SK-N-SH treated with all-trans-retinoic acid at 6 μM for 48 hours (cell line): ENCODE data around the gene ROBO1.

Experiments
- ATAC-seq: fragments of 200-7000 bp; cut with Tn5 transposase; 3 replicates; pipeline ENCODE4 v1.9.1; 2020; ENCODE audit warnings: mild to moderate bottlenecking, moderate library complexity
- ARNTL ChIP-seq: fragments of 450-650 bp; formaldehyde crosslinking; IDR thresholded peaks from 2 replicates; pipeline ENCODE4 v1.5.0; 2020; ENCODE audit warnings: low read depth, mild to moderate bottlenecking, moderate library complexity, borderline replicate concordance
- BACH2 ChIP-seq: fragments of 250-450 bp; sonication (Bioruptor Pico); IDR thresholded peaks from 2 replicates; pipeline ENCODE4 v1.9.0; 2021; ENCODE audit warnings: mild to moderate bottlenecking, borderline replicate concordance
- CREB5 ChIP-seq: fragments of 250-450 bp; sonication (Bioruptor Pico); IDR thresholded peaks from 2 replicates; pipeline ENCODE4 v1.5.1; 2020; ENCODE audit warnings: low read depth, mild to moderate bottlenecking, moderate library complexity
- CSRNP3 ChIP-seq: fragments of 250-450 bp; sonication (Bioruptor Pico); IDR thresholded peaks from 2 replicates; pipeline ENCODE4 v1.5.1; 2021; ENCODE audit warnings: mild to moderate bottlenecking, moderate library complexity
- ESRRG ChIP-seq: fragments of 250-450 bp; sonication (Bioruptor Pico); IDR thresholded peaks from 2 replicates; pipeline ENCODE4 v1.6.1; 2021; ENCODE audit warnings: mild to moderate bottlenecking
- GLIS3 ChIP-seq: fragments of 250-450 bp; sonication (Bioruptor Pico); IDR thresholded peaks from 2 replicates; pipeline ENCODE4 v1.5.0; 2020; ENCODE audit warnings: mild to moderate bottlenecking, moderate library complexity
- ISL1 ChIP-seq: fragments of 250-450 bp; sonication (Bioruptor Pico); IDR thresholded peaks from 2 replicates; pipeline ENCODE4 v2.1.2; 2022; ENCODE audit warnings: mild to moderate bottlenecking, moderate library complexity
- OSR1 ChIP-seq: fragments of 250-450 bp; sonication (Bioruptor Pico); IDR thresholded peaks from 2 replicates; pipeline ENCODE4 v1.8.0; 2022; ENCODE audit warnings: moderate library complexity, mild to moderate bottlenecking, inconsistent platforms
- POU6F1 ChIP-seq: fragments of 250-450 bp; sonication (Bioruptor Pico); IDR thresholded peaks from 2 replicates; pipeline ENCODE4 v1.8.0; 2021; ENCODE audit warnings: low read depth, mild to moderate bottlenecking, moderate library complexity, borderline replicate concordance
- PPARA ChIP-seq: fragments of 250-450 bp; sonication (Bioruptor Pico); IDR thresholded peaks from 2 replicates; pipeline ENCODE4 v1.5.0; 2020; ENCODE audit warnings: mild to moderate bottlenecking, borderline replicate concordance
- RARB ChIP-seq: fragments of 250-450 bp; sonication (Bioruptor Pico); IDR thresholded peaks from 2 replicates; pipeline ENCODE4 v1.8.0; 2021; ENCODE audit warnings: mild to moderate bottlenecking, moderate library complexity
- SNAI2 ChIP-seq: fragments of 250-450 bp; sonication (Bioruptor Pico); IDR thresholded peaks from 2 replicates; pipeline ENCODE4 v1.5.0; 2020; ENCODE audit warnings: mild to moderate bottlenecking, moderate library complexity
- TCF4 ChIP-seq: fragments of 250-450 bp; sonication (Bioruptor Pico); IDR thresholded peaks from 2 replicates; pipeline ENCODE4 v1.8.0; 2021; ENCODE audit warnings: mild to moderate bottlenecking, moderate library complexity, borderline replicate concordance
- TOX ChIP-seq: fragments of 250-450 bp; sonication (Bioruptor Pico); IDR thresholded peaks from 2 replicates; pipeline ENCODE4 v1.8.0; 2021; ENCODE audit warnings: mild to moderate bottlenecking, moderate library complexity, borderline replicate concordance
- TSHZ2 ChIP-seq: fragments of 250-450 bp; sonication (Bioruptor Pico); IDR thresholded peaks from 2 replicates; pipeline ENCODE4 v1.5.0; 2020; ENCODE audit warnings: mild to moderate bottlenecking, moderate library complexity
- ZC3H10 ChIP-seq: fragments of 250-450 bp; sonication (Bioruptor Pico); IDR thresholded peaks from 2 replicates; pipeline ENCODE4 v1.5.1; 2021; ENCODE audit warnings: mild to moderate bottlenecking, moderate library complexity
- ZFP3 ChIP-seq: fragments of 250-450 bp; sonication (Bioruptor Pico); IDR thresholded peaks from 2 replicates; pipeline ENCODE4 v1.5.0; 2020; ENCODE audit warnings: mild to moderate bottlenecking, moderate library complexity
- ZFP30 ChIP-seq: fragments of 450-650 bp; formaldehyde crosslinking; IDR thresholded peaks from 2 replicates; pipeline ENCODE4 v1.5.0; 2022; ENCODE audit warnings: mild to moderate bottlenecking, moderate library complexity
- ZNF565 ChIP-seq: fragments of 450-650 bp; formaldehyde crosslinking; conservative IDR thresholded peaks from 2 replicates; pipeline ENCODE4 v1.5.0; 2020; ENCODE audit warnings: low read depth, mild to moderate bottlenecking, moderate library complexity
- ZNF70 ChIP-seq: fragments of 450-650 bp; formaldehyde crosslinking; IDR thresholded peaks from 2 replicates; pipeline ENCODE4 v1.5.0; 2020; ENCODE audit warnings: mild to moderate bottlenecking, moderate library complexity
- ZNF8 ChIP-seq: fragments of 450-650 bp; formaldehyde crosslinking; IDR thresholded peaks from 2 replicates; pipeline ENCODE4 v1.5.0; 2020; ENCODE audit warnings: mild to moderate bottlenecking, moderate library complexity

The ROBO1 gene

GRCh38 chr3:78880603-78881461 is 887.0 kb downstream of the ROBO1 start:
- no peak; the same call in 2 of the 3 replicates for ATAC-seq
- TF ChIP-seq CREB5 (CRISPR knock-in tag) (no peak), ESRRG (CRISPR knock-in tag) (no peak), OSR1 (CRISPR knock-in tag) (no peak), SNAI2 (CRISPR knock-in tag) (no peak), CSRNP3 (no peak), TOX (CRISPR knock-in tag) (no peak), PPARA (CRISPR knock-in tag) (no peak), BACH2 (CRISPR knock-in tag) (no peak), TCF4 (CRISPR knock-in tag) (no peak), ARNTL (CRISPR knock-in tag) (no peak), ZFP30 (no peak), GLIS3 (no peak), POU6F1 (CRISPR knock-in tag) (no peak), ZNF70 (CRISPR knock-in tag) (no peak), TSHZ2 (CRISPR knock-in tag) (no peak), ZC3H10 (CRISPR knock-in tag) (no peak), RARB (CRISPR knock-in tag) (no peak)

GRCh38 chr3:78879295-78879860 is 888.4 kb downstream of the ROBO1 start:
- no peak for ATAC-seq
- TF ChIP-seq TSHZ2 (CRISPR knock-in tag) (no peak), CREB5 (CRISPR knock-in tag) (no peak), ZFP3 (CRISPR knock-in tag) (no peak), TCF4 (CRISPR knock-in tag) (no peak), POU6F1 (CRISPR knock-in tag) (no peak), SNAI2 (CRISPR knock-in tag) (no peak), ARNTL (CRISPR knock-in tag) (no peak), OSR1 (CRISPR knock-in tag) (no peak), ZC3H10 (CRISPR knock-in tag) (no peak), ZNF565 (no peak), GLIS3 (no peak), ZFP30 (no peak), ISL1 (CRISPR knock-in tag) (no peak), ZNF8 (CRISPR knock-in tag) (no peak), RARB (CRISPR knock-in tag) (no peak)
